HG03039 (cell line): ENCODE data around the gene RNF227.
"Not testable (repeated sequence)": the region's sequence is repeated elsewhere in the genome, so short reads cannot be mapped to it uniquely, and the experiment has no call there.

Experiments
- ATAC-seq: cut with Tn5 transposase; IDR thresholded peaks from one replicate; pipeline ENCODE4 v1.9.1; 2021; ENCODE audit warnings: mild to moderate bottlenecking, moderate library complexity; ENCODE audit not compliant: unreplicated experiment

The RNF227 gene

GRCh38 chr17:7864995-7865650, 51.0 kb downstream of the RNF227 start:
- no peak for ATAC-seq

- ATAC-seq = not testable (repeated sequence)
Measured at GRCh38 chr17:7864384-7864783, 51.7 kb downstream of the RNF227 start.
